HepG2 (cell line): ENCODE results near the gene IPO8. TPM values are rescaled to one million over a fixed set of nuclear protein-coding genes. Genes with fewer than 3 reads are reported as not detected.
A peak's percentile ranks its signal among the peaks of the same experiment; 100 is the strongest.

Experiments used
- AHR ChIP-seq: IDR thresholded peaks from 2 replicates; pipeline ENCODE4 v1.6.1; 2018; ENCODE audit warnings: missing genetic modification reagents, missing compliant biosample characterization
- ARID5B ChIP-seq: IDR thresholded peaks from 2 replicates; pipeline ENCODE4 v1.4.0; 2020; ENCODE audit warnings: mild to moderate bottlenecking, missing genetic modification reagents
- BHLHE40 ChIP-seq: IDR thresholded peaks from 2 replicates; pipeline ENCODE4 v1.6.1; 2011; ENCODE audit warnings: low read length, improper control_type of control experiment
- FOXP4 ChIP-seq: sonication (generic); formaldehyde crosslinking; IDR thresholded peaks from 2 replicates; pipeline ENCODE4 v1.4.0; 2020; ENCODE audit warnings: missing genetic modification reagents
- HDAC1 ChIP-seq: sonication (generic); formaldehyde crosslinking; IDR thresholded peaks from 2 replicates; pipeline ENCODE4 v1.5.1; 2020; ENCODE audit warnings: mild to moderate bottlenecking, missing genetic modification reagents
- HMG20A ChIP-seq: IDR thresholded peaks from 2 replicates; pipeline ENCODE4 v1.6.1; 2016; ENCODE audit warnings: borderline replicate concordance
- HMGA1 ChIP-seq: sonication (generic); formaldehyde crosslinking; conservative IDR thresholded peaks from 2 replicates; pipeline ENCODE4 v1.4.0; 2020; ENCODE audit warnings: missing genetic modification reagents
- HOXA5 ChIP-seq: sonication (generic); formaldehyde crosslinking; IDR thresholded peaks from 2 replicates; pipeline ENCODE4 v1.4.0; 2020; ENCODE audit warnings: missing genetic modification reagents
- TFDP1 ChIP-seq: IDR thresholded peaks from 2 replicates; pipeline ENCODE4 v1.6.1; 2016; ENCODE audit warnings: missing compliant biosample characterization, missing genetic modification reagents, borderline replicate concordance
- ZBTB1 ChIP-seq: sonication (generic); formaldehyde crosslinking; IDR thresholded peaks from 2 replicates; pipeline ENCODE4 v1.4.0; 2020; ENCODE audit warnings: missing genetic modification reagents, borderline replicate concordance
- ZBTB20 ChIP-seq: sonication (generic); formaldehyde crosslinking; IDR thresholded peaks from 2 replicates; pipeline ENCODE4 v1.8.1; 2023; ENCODE audit warnings: missing genetic modification reagents, low read depth, mild to moderate bottlenecking, borderline replicate concordance
- ZBTB21 ChIP-seq: sonication (generic); formaldehyde crosslinking; IDR thresholded peaks from 2 replicates; pipeline ENCODE4 v1.4.0; 2020; ENCODE audit warnings: missing genetic modification reagents
- ZFYVE20 ChIP-seq: sonication (generic); formaldehyde crosslinking; IDR thresholded peaks from 2 replicates; pipeline ENCODE4 v1.8.0; 2023; ENCODE audit warnings: low read depth, mild to moderate bottlenecking, moderate library complexity, missing genetic modification reagents, borderline replicate concordance
- ZIK1 ChIP-seq: sonication (generic); formaldehyde crosslinking; IDR thresholded peaks from 2 replicates; pipeline ENCODE4 v1.5.0; 2020; ENCODE audit warnings: mild to moderate bottlenecking, low read depth, missing genetic modification reagents, borderline replicate concordance
- ZMAT5 ChIP-seq: sonication (generic); formaldehyde crosslinking; IDR thresholded peaks from 2 replicates; pipeline ENCODE4 v1.5.0; 2020; ENCODE audit warnings: mild to moderate bottlenecking, low read depth, missing genetic modification reagents, borderline replicate concordance
- ZMYM3 ChIP-seq: sonication (generic); formaldehyde crosslinking; IDR thresholded peaks from 2 replicates; pipeline ENCODE4 v1.5.1; 2020; ENCODE audit warnings: mild to moderate bottlenecking, missing genetic modification reagents
- ZNF24 ChIP-seq: fragments of 450-650 bp; IDR thresholded peaks from 2 replicates; pipeline ENCODE4 v1.6.1; 2017; ENCODE audit warnings: antibody characterized with exemption, mild to moderate bottlenecking
- ZNF260 ChIP-seq: sonication (generic); formaldehyde crosslinking; IDR thresholded peaks from 2 replicates; pipeline ENCODE4 v1.4.0; 2020; ENCODE audit warnings: missing genetic modification reagents, low read depth, mild to moderate bottlenecking, borderline replicate concordance
- ZNF431 ChIP-seq: sonication (generic); formaldehyde crosslinking; IDR thresholded peaks from 2 replicates; pipeline ENCODE4 v1.9.0; 2022; ENCODE audit warnings: missing genetic modification reagents, low read depth, mild to moderate bottlenecking, borderline replicate concordance
- ZNF460 ChIP-seq: sonication (generic); formaldehyde crosslinking; IDR thresholded peaks from 2 replicates; pipeline ENCODE4 v1.5.1; 2020; ENCODE audit warnings: missing genetic modification reagents, mild to moderate bottlenecking, borderline replicate concordance
- ZNF501 ChIP-seq: sonication (generic); formaldehyde crosslinking; IDR thresholded peaks from 2 replicates; pipeline ENCODE4 v1.5.1; 2020; ENCODE audit warnings: mild to moderate bottlenecking, moderate library complexity, missing genetic modification reagents
- ZNF510 ChIP-seq: sonication (generic); formaldehyde crosslinking; IDR thresholded peaks from 2 replicates; pipeline ENCODE4 v1.4.0; 2020; ENCODE audit warnings: low read depth, mild to moderate bottlenecking, missing genetic modification reagents
- ZNF567 ChIP-seq: sonication (generic); formaldehyde crosslinking; IDR thresholded peaks from 2 replicates; pipeline ENCODE4 v1.8.1; 2023; ENCODE audit warnings: mild to moderate bottlenecking, missing genetic modification reagents, borderline replicate concordance
- ZNF605 ChIP-seq: sonication (generic); formaldehyde crosslinking; IDR thresholded peaks from 2 replicates; pipeline ENCODE4 v1.8.0; 2022; ENCODE audit warnings: mild to moderate bottlenecking, missing genetic modification reagents
- ZNF660 ChIP-seq: sonication (generic); formaldehyde crosslinking; IDR thresholded peaks from 2 replicates; pipeline ENCODE4 v1.5.1; 2020; ENCODE audit warnings: mild to moderate bottlenecking, low read depth, missing genetic modification reagents, borderline replicate concordance
- polyA plus RNA-seq, 8 experiments: library from polyadenylated mRNA; depleted of rRNA in 3 of 8; stranded (reverse) in 7 of 8; unstranded in 1 of 8; fragments of >200 nt; fragmentation: Illumina TruSeq in 4 of 8; extraction: Trizol in 4 of 8; gene quantifications; 2 replicates each; pipeline versions ENCODE4 v1.2.1 to v1.2.3, GENCODE V29; 2011 to 2016; ENCODE audit warnings: low read depth in 4 of 8, missing spikeins in 1 of 8, mixed read lengths in 1 of 8; ENCODE audit not compliant: insufficient read depth in 1 of 8
- total RNA-seq, 5 experiments: library from RNA; depleted of rRNA; stranded (reverse); fragments of >200 nt; fragmentation: Illumina TruSeq; extraction: Trizol; gene quantifications; 2 replicates each; pipeline ENCODE4 v1.2.3, GENCODE V29; 2016; ENCODE audit warnings: low read depth in 1 of 5

IPO8 gene
- total and polyA plus RNA-seq, 2 of the 13 experiments (the other 11 are each of a cell fraction or from before 2014, with no cell fraction given) = 6.3 to 21.8 TPM

- TF ChIP-seq BHLHE40 (peak; percentile 56; the same call in 1 of the 2 replicates), ZBTB1 (CRISPR knock-in tag) (no peak), ARID5B (peak; percentile 99), ZFYVE20 (CRISPR knock-in tag) (no peak), HMG20A (CRISPR knock-in tag) (peak; percentile 96), ZNF510 (CRISPR knock-in tag) (no peak), ZNF567 (CRISPR knock-in tag) (no peak), HOXA5 (CRISPR knock-in tag) (no peak), ZBTB21 (CRISPR knock-in tag) (peak; percentile 52; the same call in 1 of the 2 replicates), HMGA1 (CRISPR knock-in tag) (no peak), ZMAT5 (CRISPR knock-in tag) (no peak), ZNF460 (CRISPR knock-in tag) (no peak; the same call in 1 of the 2 replicates), ZMYM3 (CRISPR knock-in tag) (no peak), ZNF260 (CRISPR knock-in tag) (no peak), ZNF605 (CRISPR knock-in tag) (no peak), HDAC1 (peak; percentile 76), ZNF24 (no peak), ZNF660 (no peak), ZIK1 (CRISPR knock-in tag) (no peak), ZNF501 (CRISPR knock-in tag) (no peak), AHR (CRISPR knock-in tag) (no peak), FOXP4 (peak; percentile 81), TFDP1 (CRISPR knock-in tag) (no peak), ZBTB20 (peak; percentile 70; the same call in 1 of the 2 replicates), ZNF431 (CRISPR knock-in tag) (no peak)
Measured at GRCh38 chr12:30599608-30600007, 96.1 kb downstream of the IPO8 start (continued).
